Hematopoietic multipotent progenitor cell treated with erythropoietin and hydrocortisone succinate and interleukin-3 and kit ligand, for 6 days (in vitro differentiated cells): ENCODE measurements around the gene NEAT1.

Source experiments
- DNase-seq: peaks from one replicate; pipeline ENCODE4 v3.0.0-alpha.2; 2015

NEAT1 gene

DNA sequence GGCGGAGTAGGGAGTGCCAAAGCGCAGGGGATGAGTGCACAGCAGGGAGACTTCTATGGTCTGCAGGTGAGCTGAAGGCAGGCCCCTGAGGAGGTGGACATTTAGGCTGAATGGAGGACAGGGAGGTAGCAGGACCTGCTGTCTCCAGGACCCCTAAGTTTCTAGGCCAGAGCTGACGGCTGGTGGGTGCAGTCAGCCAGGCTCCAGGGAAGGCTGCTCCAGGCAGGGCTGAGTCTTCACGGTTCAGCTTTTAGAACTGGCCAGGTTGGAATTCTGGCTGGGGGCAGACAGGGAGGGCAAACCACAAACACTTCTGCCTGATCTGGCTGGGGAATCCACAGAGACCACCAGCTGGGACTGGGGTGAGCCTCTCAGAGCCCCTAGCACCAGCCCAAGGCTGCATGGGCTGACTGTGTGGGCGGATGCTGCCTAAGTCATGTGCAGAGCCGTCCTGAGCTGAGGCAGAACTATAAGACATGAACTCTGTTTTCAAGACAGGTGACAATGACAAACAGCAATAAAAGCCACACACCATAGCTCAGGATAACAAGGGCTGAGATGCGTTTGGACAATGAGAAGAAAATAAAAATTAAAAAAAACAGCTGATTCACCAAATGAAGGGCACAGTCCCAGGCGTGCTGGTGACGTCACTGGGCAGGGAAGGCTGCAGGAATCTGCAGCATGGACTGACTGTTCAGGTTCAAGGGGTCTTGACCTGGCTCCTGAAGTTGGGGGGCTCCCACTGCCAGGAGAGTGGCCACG, 65.9 kb downstream of the NEAT1 start:
- no peak for DNase-seq

- no peak for DNase-seq
Measured at GRCh38 chr11:65489035-65489705, 66.6 kb downstream of the NEAT1 start.

DNA sequence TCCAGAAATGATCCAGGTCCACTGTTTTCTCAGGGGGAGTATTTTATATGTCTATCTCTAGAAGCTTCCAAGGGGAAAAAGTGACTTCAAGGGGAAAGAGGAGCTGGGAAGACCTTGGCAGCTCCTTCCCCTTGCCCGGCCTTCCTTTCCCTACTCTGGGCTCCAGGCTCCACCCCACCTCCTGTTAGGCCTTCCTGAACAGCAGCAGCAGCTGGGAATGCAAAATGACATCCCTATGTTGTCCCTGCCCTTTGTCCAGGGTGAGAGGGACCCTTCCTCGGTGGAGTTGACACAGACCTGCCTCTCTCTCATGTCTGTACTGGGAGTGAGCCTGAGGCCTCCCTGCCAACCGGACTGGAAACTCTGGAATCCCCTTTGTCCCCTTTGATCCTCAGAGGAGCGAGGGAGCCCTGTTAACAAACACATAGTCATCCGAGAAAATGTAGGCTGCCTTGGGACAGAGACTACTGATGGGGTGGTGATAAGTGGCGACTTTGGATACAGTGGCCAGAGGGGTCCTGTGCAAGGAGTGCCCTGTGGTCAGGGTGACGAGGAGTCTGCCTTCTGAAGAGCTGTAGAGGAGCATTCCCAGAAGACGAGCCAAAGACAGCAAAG, 67.2 kb downstream of the NEAT1 start:
- no peak for DNase-seq

GRCh38 chr11:65491163-65491465, 68.5 kb downstream of the NEAT1 start:
- DNase-seq: peak; percentile 2

DNA sequence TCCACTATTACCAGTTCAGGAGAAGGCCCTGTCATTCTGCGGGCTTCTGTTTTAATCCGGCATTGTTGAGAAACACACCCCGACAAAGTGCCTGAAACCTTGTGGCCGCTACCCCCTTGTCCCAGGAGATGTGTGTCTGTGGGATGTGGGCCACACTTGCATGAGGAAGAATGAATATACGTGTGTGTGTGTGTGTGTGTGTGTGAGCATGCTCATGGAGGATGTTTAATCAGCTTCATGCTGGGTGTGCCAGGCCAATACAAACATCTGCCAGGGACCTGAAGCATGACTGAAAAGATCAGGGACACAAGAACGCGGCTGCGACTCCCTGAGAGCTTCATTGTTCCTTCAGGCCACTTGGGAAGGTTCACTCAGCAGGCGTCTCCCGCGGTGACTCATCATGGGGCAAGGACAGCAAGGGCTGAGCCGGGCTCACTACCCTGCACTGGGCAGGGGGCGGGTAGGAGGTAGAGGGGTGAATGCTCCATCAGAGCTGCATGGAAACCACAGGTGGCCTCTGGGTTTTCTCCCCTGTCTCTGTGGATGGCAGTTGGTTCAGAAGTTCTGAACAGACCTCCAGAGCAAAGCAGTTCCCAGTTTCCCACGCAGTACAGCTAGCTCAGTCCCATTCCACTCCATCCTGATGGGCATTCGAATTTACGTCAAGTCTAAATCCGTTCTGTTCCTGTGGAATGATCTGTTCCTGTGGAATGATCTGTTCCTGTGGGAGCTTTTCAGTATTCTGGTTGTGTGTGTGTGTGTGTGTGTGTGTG, 69.2 kb downstream of the NEAT1 start:
- DNase-seq: peak; percentile 53

- DNase-seq: no peak
Measured at GRCh38 chr11:65492387-65492636, 69.7 kb downstream of the NEAT1 start.

- DNase-seq: peak; percentile 85
Measured at GRCh38 chr11:65492637-65493366, 70.2 kb downstream of the NEAT1 start.

DNA sequence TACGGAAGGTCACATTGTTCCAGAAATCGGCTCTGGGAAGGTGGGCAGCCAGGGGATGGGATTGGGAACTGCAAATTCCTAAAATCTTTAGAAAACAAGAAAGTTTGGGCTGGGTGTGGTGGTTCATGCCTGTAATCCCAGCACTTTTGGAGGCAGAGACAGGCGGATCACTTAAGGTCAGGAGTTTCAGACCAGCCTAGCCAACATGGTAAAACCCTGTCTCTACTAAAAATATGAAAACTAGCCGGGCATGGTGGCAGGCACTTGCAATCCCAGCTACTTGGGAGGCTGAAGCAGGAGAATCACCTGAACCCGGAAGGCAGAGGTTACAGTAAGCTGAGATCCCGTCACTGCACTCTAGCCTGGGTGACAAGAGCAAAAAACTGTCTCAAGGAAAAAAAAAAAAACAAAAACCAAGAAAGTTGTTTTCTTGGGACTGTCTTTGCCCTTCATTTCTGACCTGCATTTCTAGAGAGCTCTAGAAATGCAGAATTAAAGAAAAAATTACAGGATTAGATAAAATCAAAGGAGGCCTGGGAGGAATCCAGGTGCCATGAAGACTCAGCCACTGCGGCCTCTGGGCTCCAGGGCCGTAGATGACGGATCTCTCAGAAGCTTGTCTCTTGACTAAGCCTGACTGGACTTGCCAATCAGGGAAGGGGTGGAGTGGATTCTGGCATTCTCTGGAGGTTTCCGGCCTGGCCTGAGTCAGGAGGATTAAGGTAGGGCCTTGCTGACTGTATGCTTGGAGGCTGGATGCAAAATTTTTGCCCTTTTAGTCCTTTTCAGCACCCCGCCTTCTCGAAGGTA, 71.0 kb downstream of the NEAT1 start:
- DNase-seq: no peak
